Type B pancreatic cell (in vitro differentiated cells): ENCODE data around the gene CT47A1. TPM values are rescaled to one million over a fixed set of nuclear protein-coding genes. Genes with fewer than 3 reads are reported as not detected.
"Not testable (repeated sequence)": the region's sequence is repeated elsewhere in the genome, so short reads cannot be mapped to it uniquely, and the experiment has no call there.

Experiments used
- DNase-seq: peaks from one replicate; pipeline ENCODE4 v3.0.0; 2021; ENCODE audit warnings: mixed read lengths; ENCODE audit not compliant: unreplicated experiment; ENCODE audit errors: extremely low spot score
- H3K27ac Mint-ChIP-seq: 2 replicates; pipeline ENCODE4 v1.8.0; 2021; ENCODE audit warnings: mild to moderate bottlenecking, mixed read lengths
- H3K27me3 Mint-ChIP-seq: 2 replicates; pipeline ENCODE4 v1.8.0; 2021; ENCODE audit warnings: mixed read lengths
- H3K36me3 Mint-ChIP-seq: 2 replicates; pipeline ENCODE4 v1.8.0; 2021; ENCODE audit warnings: mixed read lengths
- H3K4me1 Mint-ChIP-seq: one replicate; pipeline ENCODE4 v1.8.0; 2021; ENCODE audit warnings: mixed read lengths; ENCODE audit not compliant: unreplicated experiment
- H3K4me3 Mint-ChIP-seq: 2 replicates; pipeline ENCODE4 v1.8.0; 2021; ENCODE audit warnings: mild to moderate bottlenecking, mixed read lengths
- H3K9me3 Mint-ChIP-seq: 2 replicates; pipeline ENCODE4 v1.8.0; 2021; ENCODE audit warnings: mixed read lengths
- CTCF ChIP-seq: fragments of 200-600 bp; sonication (generic); conservative IDR thresholded peaks from 2 replicates; pipeline ENCODE4 v1.5.0; 2021; ENCODE audit warnings: antibody characterized with exemption, mild to moderate bottlenecking
- long read RNA-seq: library from polyadenylated mRNA; unstranded; transcript quantifications from one replicate; pipeline ENCODE4 v2.0.0, GENCODE V29; 2020
- total RNA-seq: library from RNA; stranded (reverse); gene quantifications from 2 replicates; pipeline ENCODE4 v1.2.1, GENCODE V29; 2021; ENCODE audit warnings: low replicate concordance

Gene CT47A1
- not detected in 2 replicates for total RNA-seq
- long read RNA-seq: 0 reads

GRCh38 chrX:120985660-120986059, at the start of gene CT47A1:
CT47A1 (minus strand) TSS chrX:120985760; CDS start chrX:120985529, 231 bp downstream.
- not testable (repeated sequence) for H3K27me3 Mint-ChIP-seq, H3K9me3 Mint-ChIP-seq, H3K4me1 Mint-ChIP-seq, H3K27ac Mint-ChIP-seq, H3K36me3 Mint-ChIP-seq, H3K4me3 Mint-ChIP-seq, DNase-seq

GRCh38 chrX:121032531-121032930, 47.0 kb upstream of the CT47A1 start:
- no peaks in the 10 kb centered on the region for H3K9me3 Mint-ChIP-seq
- no peak overlapping the region for H3K27ac Mint-ChIP-seq
- no peaks in the 10 kb centered on the region for H3K4me1 Mint-ChIP-seq
- H3K27me3 Mint-ChIP-seq: no peaks in the 10 kb centered on the region
- no peaks in the 10 kb centered on the region for H3K36me3 Mint-ChIP-seq
- DNase-seq: no peak
- H3K4me3 Mint-ChIP-seq: no peak overlapping the region
- TF ChIP-seq CTCF: no peak

DNA sequence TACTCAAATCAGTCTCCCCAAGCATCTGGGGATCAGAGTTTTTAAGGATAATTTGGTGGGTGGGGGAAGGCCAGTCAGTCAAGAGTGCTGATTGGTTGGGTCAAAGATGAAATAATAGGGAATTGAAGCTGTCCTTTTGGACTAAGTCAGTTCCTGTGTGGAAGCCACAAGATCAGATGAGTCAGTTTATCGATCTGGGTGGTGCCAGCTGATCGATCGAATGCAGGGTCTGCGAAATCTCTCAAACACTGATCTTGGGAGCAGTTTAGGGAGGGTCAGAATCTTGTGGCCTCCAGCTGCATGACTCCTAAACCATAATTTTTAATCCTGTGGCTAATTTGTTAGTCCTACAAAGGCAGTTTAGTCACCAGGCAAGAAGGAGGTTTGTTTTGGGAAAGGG, 44.5 kb upstream of the CT47A1 start:
- no peaks in the 10 kb centered on the region for H3K27me3 Mint-ChIP-seq
- H3K36me3 Mint-ChIP-seq: no peaks in the 10 kb centered on the region
- DNase-seq: no peak
- no peaks in the 10 kb centered on the region for H3K4me1 Mint-ChIP-seq
- H3K27ac Mint-ChIP-seq: no peak overlapping the region
- peaks cover 3% of the 10 kb centered on the region for H3K9me3 Mint-ChIP-seq
- H3K4me3 Mint-ChIP-seq: no peak overlapping the region
- TF ChIP-seq CTCF: no peak

GRCh38 chrX:121028419-121028818, 42.9 kb upstream of the CT47A1 start:
- Mint-ChIP-seq H3K9me3 (peaks cover 5% of the 10 kb centered on the region), H3K4me3 (no peak overlapping the region), H3K27me3 (no peaks in the 10 kb centered on the region), H3K4me1 (no peaks in the 10 kb centered on the region), H3K36me3 (no peaks in the 10 kb centered on the region), H3K27ac (no peak overlapping the region)
- TF ChIP-seq CTCF: no peak
- no peak for DNase-seq

- no peaks in the 10 kb centered on the region for H3K36me3 Mint-ChIP-seq
- H3K27me3 Mint-ChIP-seq: no peaks in the 10 kb centered on the region
- no peak for DNase-seq
- TF ChIP-seq CTCF: no peak
- peaks cover 6% of the 10 kb centered on the region for H3K9me3 Mint-ChIP-seq
- no peak overlapping the region for H3K4me3 Mint-ChIP-seq
- no peak overlapping the region for H3K27ac Mint-ChIP-seq
- H3K4me1 Mint-ChIP-seq: no peaks in the 10 kb centered on the region
These were observed 29.3 kb upstream of the CT47A1 start for GRCh38 chrX:121014826-121015225.

GRCh38 chrX:121013897-121014455, 28.4 kb upstream of the CT47A1 start:
- H3K4me1 Mint-ChIP-seq: no peaks in the 10 kb centered on the region
- TF ChIP-seq CTCF: no peak
- no peak for DNase-seq
- no peak overlapping the region for H3K27ac Mint-ChIP-seq
- no peak overlapping the region for H3K4me3 Mint-ChIP-seq
- peaks cover 6% of the 10 kb centered on the region for H3K9me3 Mint-ChIP-seq
- H3K36me3 Mint-ChIP-seq: no peaks in the 10 kb centered on the region
- H3K27me3 Mint-ChIP-seq: no peaks in the 10 kb centered on the region
